Suprapubic skin (tissue), 4 donors: ENCODE data around the gene TFAP2A.

ENCODE experiments used
- CTCF ChIP-seq, 2 donors: fragments of 200-600 bp in 1 of 2; fragments of 450-650 bp in 1 of 2; sonication (generic) in 1 of 2; IDR thresholded peaks; one replicate each; pipeline ENCODE4 v1.5.1; 2016 to 2019; ENCODE audit warnings: antibody characterized with exemption in 2 of 2, mild to moderate bottlenecking in 1 of 2, moderate library complexity in 1 of 2
- POLR2A ChIP-seq, 2 donors: fragments of 450-650 bp; IDR thresholded peaks; one replicate each; pipeline ENCODE4 v1.6.1; 2017; ENCODE audit warnings: antibody characterized with exemption in 2 of 2, mild to moderate bottlenecking in 2 of 2, moderate library complexity in 2 of 2
- POLR2AphosphoS5 ChIP-seq, 3 donors: sonication (generic); formaldehyde crosslinking; IDR thresholded peaks; one replicate each; pipeline ENCODE4 v1.6.1; 2017; ENCODE audit warnings: antibody characterized with exemption in 3 of 3

GRCh38 chr6:10412461-10413261 is 2.2 kb downstream of the TFAP2A start:
- TF ChIP-seq POLR2A (IDR thresholded peaks at IDR 0.05) (peak in 1 of 2 donors; percentile 47), CTCF (IDR thresholded peaks at IDR 0.05) (peak in 1 of 2 donors; percentile 24), POLR2AphosphoS5 (IDR thresholded peaks at IDR 0.05) (peak in 2 of 3 donors; percentile 80 to 94)
